ENCODE results near the gene KRTAP10-7. TPM values are rescaled to one million over a fixed set of nuclear protein-coding genes. Genes with fewer than 3 reads are reported as not detected.

The KRTAP10-7 gene
- total and polyA plus RNA-seq, 2 experiments from 2014 or later: not detected

GRCh38 chr21:44640761-44641160 is 40.4 kb downstream of the KRTAP10-7 start:
- peaks cover 32% of the 10 kb centered on the region for H3K9me3 Mint-ChIP-seq
- Histone ChIP-seq H3K4me3 (no peak overlapping the region), H3K27me3 (ENCODE audit: insufficient read depth) (no peaks in the 10 kb centered on the region), H3K9me2 (ENCODE audit: insufficient read depth) (no peaks in the 10 kb centered on the region), H4K20me1 (replicated peaks; ENCODE audit: insufficient read depth) (no peaks in the 10 kb centered on the region), H3K4me2 (no peak overlapping the region), H3F3A (replicated peaks; ENCODE audit: low read depth) (no peaks in the 10 kb centered on the region), H2AFZ (no peak overlapping the region), H3K79me2 (replicated peaks; ENCODE audit: insufficient read depth) (no peaks in the 10 kb centered on the region), H3K27ac (ENCODE audit: low read depth) (no peak overlapping the region), H3K36me3 (ENCODE audit: insufficient read depth) (no peaks in the 10 kb centered on the region), H3K4me1 (ENCODE audit: insufficient read depth) (no peaks in the 10 kb centered on the region)
- peaks cover 10% of the 10 kb centered on the region for H3K27me3 Mint-ChIP-seq (ENCODE audit: insufficient read depth, low read depth, poor library complexity)
- no peak for ATAC-seq
- H3K4me3 Mint-ChIP-seq: no peak overlapping the region
- no peak overlapping the region for H3K27ac Mint-ChIP-seq
- peaks cover 8% of the 10 kb centered on the region; the same call in 2 of the 3 replicates for H3K36me3 Mint-ChIP-seq (ENCODE audit: low read depth)
- DNase-seq (ENCODE audit: low spot score): no peak
- no peak for TF ChIP-seq ETS1 (IDR thresholded peaks at IDR 0.05)
- TF ChIP-seq CREB1 (CRISPR knock-in tag; IDR thresholded peaks at IDR 0.05; ENCODE audit: low read depth): no peak
- TF ChIP-seq POLR2AphosphoS5 (IDR thresholded peaks at IDR 0.05; ENCODE audit: low read depth): no peak
- TF ChIP-seq ZNF331 (CRISPR knock-in tag; IDR thresholded peaks at IDR 0.05; ENCODE audit: low read depth): no peak
- TF ChIP-seq EZH2 (IDR thresholded peaks at IDR 0.05; ENCODE audit: low read depth, unreplicated experiment): no peak
- TF ChIP-seq ZNF114 (CRISPR knock-in tag; IDR thresholded peaks at IDR 0.05): no peak
- TF ChIP-seq CTCF (conservative IDR thresholded peaks at IDR 0.05; ENCODE audit: low read depth in 2 of 2): no peak
- TF ChIP-seq NANOG (IDR thresholded peaks at IDR 0.05; ENCODE audit: borderline replicate concordance): no peak
- no peak for TF ChIP-seq REST (IDR thresholded peaks at IDR 0.05; ENCODE audit: unreplicated experiment)
- TF ChIP-seq ZNF462 (CRISPR knock-in tag; IDR thresholded peaks at IDR 0.05): no peak
- no peak for TF ChIP-seq JUNB (IDR thresholded peaks at IDR 0.05; ENCODE audit: unreplicated experiment)
- no peak for TF ChIP-seq EZH2phosphoT487 (IDR thresholded peaks at IDR 0.05; ENCODE audit: unreplicated experiment)
- no peak for TF ChIP-seq STAT1 (IDR thresholded peaks at IDR 0.05; ENCODE audit: unreplicated experiment)
- H3K4me1 Mint-ChIP-seq: peaks cover 3% of the 10 kb centered on the region
